GM19397 (cell line): ENCODE measurements around the gene PRKCE.

ENCODE experiments used
- ATAC-seq: cut with Tn5 transposase; IDR thresholded peaks from one replicate; pipeline ENCODE4 v1.9.1; 2021; ENCODE audit warnings: mild to moderate bottlenecking, moderate library complexity; ENCODE audit not compliant: unreplicated experiment

Gene PRKCE

DNA sequence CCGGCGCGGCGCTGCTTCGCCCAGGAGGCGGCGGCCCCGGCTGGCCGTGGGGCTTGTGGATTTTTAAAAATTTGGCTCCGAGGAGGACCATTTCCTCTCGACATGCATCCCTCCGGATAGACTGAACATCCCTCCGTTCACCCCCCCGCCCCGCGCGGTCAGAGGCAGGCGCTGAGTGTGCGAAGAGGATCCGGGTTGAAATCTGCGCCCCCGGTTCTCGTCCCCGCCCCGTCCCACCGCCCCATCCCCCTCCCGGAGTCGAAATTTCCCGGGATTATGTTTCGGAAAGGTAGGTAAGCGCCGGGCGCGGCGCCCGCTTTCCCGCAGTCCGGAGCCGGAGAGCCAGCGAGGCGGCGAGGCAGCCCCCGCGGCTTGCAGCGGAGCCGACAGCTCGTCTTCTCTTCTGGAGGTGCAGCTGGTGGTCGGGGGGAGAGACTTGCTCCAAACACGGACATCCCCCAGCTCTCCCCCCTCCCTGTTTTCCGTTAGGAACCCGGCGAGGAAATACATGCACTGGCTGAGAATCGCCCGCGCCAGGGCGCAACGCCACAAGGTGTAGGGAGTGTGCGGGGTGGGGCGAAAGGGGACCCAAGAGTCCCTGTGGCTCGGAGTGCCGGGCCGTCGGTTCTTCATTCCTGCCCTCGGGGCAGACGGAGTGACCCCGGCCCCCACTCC lies at the start of gene PRKCE:
PRKCE (plus strand) TSS at position 261 of the 675 bp plus-strand sequence.
- ATAC-seq: peak; percentile 25

DNA sequence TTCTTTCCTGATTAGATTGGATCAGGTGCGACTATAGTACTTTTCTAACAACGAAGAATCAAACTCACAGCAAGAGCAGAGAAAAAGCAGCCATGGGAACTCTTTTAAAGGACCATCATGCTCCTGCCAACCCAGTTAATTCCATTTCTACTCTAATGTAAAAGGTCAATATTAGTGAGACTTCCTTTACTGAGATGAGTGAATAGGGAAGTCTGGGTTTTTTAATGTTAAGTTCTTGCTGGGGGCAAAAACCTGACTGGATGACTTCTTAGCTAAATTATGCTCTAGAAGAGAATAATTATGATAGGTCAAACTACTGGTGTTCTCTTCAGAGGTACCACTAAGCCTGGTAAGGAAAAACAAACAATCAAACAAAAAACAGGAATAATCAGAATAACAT lies 48.9 kb upstream of the PRKCE start:
- no peak for ATAC-seq

DNA sequence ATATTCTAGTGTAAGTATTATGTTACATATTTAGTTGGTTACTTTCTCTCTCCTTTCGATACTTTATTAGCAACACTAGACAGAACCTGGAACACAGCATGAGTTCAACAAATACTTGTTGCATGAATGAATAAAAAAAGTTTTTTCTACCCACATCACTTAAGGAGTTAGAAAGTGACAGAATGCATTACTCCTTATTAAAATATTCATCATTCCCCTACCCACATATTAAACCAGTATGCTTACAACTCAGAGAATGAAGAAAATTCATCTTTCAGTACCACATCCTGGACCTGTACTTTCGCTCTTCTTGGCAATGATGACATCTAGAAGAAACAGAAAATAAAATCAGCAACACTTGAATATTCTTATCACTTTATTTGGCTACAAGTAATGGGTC lies 46.4 kb upstream of the PRKCE start:
- no peak for ATAC-seq

DNA sequence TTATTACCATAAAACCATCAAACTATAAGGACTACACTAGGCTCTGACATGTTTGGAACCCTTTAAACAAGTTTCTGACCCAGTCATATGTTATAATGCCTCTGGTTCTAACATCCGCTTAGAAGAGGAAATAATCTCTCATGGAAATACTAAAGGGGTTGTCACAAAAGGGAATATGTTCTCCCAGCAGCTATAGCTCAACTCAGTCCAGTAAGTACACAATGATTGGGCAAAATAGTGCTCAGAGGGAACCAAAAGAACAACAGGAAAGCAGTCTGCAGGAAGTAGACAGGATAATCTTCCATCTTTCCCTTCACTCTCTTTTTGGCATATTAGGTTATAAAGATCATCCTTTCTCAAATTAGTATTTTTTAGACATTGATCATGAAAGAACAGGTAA lies 44.7 kb upstream of the PRKCE start:
- ATAC-seq: no peak

DNA sequence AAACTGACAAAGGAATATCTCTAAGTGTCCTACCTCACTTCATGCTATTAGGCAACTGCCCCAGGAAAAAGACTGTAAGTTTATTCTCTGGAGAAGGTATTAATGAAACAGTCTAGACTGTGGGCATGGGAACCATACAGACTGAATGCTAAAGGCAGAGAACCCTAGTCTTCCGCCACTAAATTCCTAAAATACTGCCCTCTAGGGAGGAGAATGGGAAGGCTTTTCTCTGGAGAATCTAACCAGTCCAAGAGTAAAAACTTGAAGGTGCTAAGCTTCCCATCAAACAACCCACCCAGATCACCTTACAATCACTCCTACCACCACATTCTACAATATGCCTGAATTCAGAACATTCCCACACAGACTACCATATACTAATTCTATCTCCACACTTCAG lies 43.8 kb upstream of the PRKCE start:
- ATAC-seq: no peak

DNA sequence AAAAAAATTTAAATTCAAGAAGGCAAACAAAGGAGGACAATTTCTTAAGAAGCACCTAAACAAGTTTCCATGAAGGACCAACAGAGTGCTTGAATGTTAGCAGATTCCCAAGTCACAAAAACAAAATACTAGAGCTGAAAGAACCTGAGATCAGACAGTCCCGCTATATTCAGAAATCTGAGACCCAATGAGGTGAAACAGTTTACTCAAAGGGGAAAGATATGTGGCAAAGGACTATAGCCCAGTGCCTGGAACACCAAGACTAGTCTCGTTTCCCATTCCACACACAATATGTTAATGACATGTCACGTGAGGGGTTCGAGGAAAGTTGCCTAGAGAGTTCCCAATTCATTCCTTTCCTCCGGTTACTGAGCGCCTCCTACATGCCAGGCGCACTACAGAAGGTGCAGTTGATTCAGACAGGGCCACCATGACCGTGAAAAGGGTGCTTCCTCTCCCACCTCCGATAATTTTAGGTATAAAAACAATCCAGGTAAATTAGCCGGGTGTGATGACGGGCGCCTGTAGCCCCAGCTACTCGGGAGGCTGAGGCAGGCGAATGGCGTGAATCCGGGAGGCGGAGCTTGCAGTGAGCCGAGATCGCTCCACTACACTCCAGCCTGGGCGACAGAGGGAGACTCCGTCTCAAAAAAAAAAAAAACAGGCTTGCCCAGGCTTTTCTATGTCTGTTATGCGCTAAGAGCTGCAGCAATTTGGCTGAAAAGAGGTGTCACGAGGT lies 41.0 kb upstream of the PRKCE start:
- peak; percentile 35 for ATAC-seq

DNA sequence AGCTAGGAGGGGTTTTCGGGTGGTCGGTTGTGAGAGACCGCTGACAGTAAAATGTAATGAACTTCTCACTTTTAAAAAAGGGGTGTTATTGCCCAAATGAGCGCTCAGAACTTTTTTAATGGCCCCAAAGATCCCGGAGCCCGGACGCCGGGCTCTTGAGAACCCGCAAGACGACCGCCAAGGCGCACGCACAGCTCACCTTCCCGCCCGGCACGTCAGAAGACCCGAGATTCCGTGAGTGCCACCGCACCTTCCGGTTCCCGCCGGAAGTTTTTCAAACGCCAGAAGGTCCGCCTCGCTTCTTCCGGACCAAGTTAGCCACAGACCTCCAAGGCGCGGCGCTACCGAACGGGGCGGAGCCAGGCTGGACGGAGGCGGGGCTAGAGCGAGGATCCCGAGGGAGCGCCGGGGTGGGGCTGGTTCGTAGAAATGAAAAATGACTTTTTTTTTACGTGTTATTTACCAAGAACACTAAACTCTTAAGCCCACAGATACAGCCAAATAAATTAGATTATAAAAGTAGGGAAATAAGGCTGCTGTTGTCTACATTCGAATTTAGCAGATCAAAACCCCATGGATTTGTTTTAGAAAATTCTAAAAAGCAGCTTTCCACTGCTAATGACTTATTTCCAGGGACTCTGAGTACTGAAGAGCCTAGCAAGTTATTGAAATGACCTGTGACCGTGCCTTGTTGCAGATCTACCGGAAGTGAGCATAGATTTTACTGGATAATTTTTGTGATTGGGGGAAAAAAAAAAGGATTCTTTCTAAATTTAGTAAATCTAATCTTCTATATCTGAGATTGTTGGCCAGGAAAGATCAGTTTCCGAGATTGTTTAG lies 40.2 kb upstream of the PRKCE start, which contains the start of gene SRBD1:
SRBD1 (minus strand) TSS at position 248 of the 840 bp plus-strand sequence. CDS start 5,826 bp downstream, outside the sequence.
- ATAC-seq: peak; percentile 94

DNA sequence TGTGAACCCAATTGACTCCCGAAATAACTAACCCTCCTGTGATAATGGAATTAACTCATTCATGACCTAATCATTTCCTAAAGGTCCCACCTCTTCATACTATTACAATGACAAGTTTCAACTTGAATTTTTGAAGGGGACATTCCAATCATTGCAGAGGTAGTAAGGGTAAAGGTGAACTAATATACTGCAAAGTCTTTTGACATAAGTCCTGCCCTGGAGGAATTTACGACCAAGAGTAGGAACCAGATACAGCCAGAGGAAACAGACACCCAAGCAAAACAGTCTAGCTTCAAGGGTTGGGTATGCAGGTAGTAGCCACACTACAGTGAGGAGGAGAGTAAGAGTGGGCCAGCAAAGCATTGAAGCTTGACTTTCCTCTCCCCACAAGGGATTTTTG lies 39.2 kb upstream of the PRKCE start:
- no peak for ATAC-seq

DNA sequence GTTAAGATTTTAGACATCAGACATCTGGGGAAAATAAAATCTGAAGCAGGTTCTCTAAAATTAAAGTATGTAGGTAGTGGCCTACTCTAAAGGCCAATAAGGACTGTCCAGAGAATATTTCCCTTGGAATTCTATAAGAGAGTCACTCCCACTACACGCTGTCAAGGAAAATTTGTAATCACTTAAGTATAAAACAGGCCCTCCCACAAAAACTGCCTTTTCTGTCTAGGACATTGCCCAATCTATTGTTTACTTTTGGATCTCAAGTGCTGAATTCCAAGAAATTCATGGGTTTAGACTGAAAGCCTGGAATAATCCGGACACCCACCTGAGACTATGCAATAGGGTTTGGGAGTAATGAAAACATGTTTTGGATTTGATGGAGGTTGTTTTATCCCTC lies 38.7 kb upstream of the PRKCE start:
- no peak for ATAC-seq

DNA sequence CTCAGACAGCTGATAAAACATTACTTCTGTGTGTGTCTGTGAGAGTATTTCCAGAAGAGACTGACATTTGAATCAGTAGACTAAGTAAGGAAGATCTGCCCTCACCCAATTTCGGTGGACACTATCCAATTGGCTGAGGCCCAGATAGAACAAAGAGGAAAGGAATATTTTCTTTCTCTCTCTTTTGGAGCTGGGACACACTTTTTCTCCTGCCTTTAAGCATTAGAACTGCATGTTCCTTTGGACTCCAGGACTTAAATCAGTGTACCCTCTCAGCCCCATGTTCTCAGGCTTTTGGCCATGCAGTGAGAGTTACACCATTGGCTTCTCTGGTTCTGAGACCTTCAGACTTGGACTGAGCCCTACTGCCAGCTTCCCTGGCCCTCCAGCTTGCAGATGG lies 37.1 kb upstream of the PRKCE start:
- ATAC-seq: no peak

DNA sequence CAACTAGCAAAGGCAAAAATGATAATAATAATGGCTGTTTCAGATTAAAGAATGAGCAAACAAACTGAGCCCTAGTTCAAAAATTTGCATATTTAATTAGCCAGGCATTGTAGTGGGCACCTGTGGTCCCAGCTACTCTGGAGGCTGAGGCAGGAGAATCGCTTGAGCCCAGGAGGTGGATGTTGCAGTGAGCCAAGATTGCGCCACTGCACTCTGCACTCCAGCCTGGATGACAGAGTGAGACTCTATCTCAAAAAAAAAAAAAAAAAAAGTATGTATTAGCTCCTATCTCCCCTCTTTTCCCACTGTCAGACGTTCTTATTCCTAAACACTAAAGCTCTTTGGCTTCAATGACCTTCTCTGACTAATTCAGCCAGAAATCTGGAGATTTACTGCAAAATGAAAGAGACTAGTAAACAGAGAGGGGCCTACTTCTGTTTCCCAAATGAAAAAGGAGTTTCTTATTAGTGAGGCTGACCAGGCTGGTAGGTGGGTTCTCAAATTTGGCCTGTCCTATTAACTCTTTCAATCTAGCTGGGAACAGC lies 36.5 kb upstream of the PRKCE start:
- ATAC-seq: no peak

DNA sequence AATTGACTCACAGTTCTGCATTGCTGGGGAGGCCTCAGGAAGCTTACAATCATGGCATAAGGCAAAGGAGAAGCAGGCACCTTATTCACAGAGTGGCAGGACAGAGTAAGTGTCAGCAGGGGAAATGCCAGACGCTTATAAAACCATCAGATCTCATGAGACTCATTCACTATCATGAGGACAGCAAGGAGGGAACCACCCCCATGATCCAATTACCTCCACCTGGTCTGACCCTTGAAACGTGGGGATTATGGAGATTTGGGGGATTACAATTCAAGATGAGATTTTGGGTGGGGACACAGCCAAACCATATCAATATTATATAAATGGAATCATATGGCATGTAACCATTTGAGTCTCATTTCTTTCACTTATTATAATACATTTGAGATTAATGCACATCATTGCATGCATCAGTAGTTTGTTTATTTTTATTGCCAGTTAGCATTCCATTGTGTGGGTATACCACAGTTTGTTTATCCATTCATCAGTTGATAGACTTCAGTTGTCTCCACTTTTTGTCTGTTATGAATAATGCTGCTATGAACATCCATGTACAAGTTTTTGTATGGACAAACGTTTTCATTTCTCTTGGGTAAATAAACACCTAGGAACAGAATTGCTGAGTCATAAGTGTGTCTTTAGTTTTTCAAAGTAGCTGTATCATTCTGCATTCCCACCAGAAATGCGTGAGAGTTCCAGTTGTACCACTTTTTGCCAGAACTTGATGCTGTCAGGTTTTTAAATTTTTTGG lies 34.6 kb upstream of the PRKCE start:
- no peak for ATAC-seq

DNA sequence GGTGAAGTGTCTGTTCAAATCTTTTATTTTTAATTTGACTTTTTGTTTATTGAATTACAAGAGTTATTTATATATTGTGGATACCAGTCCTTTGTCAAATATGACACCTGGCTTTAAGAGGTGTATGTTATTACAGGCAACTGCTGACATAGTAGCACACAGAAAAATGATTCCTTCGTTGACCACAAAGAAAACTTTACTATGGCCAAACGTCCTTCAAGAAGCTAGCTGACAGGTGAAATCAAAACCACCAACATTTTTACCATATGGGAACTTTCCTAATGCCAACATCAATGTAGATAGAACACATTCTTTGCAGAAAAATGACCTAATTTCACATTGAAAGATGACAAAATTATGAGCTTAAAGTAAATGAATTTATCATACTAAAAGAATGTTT lies 34.0 kb upstream of the PRKCE start:
- ATAC-seq: no peak

DNA sequence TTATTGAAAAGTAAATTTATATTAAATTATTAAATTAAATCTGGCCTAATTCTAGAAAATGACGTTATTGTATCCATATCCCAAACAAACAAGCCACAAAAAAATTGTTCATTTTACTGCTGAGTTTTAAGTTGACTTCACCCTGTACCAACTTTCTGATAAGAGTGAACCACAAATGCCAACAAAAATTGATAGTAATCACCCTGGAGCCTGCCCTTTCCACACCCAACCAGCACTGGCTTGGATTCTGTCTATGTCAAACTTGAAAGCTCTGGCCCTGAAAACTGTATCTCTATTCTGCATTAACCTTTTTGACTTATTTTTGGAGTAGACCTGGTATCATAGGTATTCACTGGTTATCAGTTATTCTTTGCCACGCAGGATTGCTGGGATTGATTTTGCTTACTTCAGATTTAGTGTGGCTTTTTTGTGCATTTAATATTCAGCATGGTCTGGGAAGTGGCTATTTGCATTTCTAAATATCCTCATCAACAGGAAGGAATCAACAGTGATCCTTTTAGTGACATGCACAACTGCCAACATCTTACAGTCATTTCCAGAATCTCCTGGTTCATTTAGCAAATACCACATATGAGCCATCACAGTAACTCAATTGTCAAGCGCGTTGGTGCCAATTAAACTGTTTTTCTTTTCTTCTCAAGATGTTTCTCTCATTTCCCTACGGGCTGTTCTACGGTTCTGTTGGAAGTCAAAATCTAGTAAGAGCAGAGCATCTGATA lies 29.0 kb upstream of the PRKCE start:
- ATAC-seq: no peak

DNA sequence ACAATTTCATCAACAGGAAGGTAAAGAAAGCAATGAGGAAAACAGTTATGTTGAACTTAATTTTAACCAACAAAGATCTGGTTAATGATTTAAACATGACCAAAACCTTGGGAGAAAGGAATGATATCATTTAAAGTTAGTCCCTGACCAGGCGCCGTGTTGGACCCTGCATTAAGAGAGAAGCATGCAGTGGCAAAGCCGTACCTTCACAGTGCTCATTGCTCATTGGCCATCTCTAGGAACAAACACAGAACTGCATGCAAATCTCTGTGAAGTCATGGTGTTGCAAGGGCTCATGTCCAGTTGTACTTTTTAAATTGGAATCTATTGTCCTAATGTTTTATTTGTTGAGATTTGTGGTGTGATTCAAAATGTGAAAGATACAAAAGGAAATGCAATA lies 28.4 kb upstream of the PRKCE start:
- no peak for ATAC-seq

DNA sequence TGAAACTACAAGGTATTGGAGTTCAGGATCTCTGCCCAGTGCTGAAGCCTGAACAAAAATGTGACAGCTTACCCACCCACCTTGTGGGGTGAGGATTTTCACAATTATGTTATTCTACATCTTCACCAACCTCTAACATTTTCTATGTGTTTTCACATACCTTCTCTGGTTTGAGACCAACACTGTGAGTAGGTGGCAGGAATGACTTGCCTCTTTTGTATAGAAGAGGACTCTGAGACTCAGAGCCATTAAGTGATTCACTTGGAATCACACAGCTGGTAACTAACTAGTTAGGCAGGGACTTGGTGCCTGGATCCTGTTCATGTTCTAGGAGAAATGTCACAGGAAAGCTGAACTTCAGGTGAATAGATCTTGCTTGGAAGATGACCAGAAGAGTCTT lies 25.7 kb upstream of the PRKCE start:
- no peak for ATAC-seq

DNA sequence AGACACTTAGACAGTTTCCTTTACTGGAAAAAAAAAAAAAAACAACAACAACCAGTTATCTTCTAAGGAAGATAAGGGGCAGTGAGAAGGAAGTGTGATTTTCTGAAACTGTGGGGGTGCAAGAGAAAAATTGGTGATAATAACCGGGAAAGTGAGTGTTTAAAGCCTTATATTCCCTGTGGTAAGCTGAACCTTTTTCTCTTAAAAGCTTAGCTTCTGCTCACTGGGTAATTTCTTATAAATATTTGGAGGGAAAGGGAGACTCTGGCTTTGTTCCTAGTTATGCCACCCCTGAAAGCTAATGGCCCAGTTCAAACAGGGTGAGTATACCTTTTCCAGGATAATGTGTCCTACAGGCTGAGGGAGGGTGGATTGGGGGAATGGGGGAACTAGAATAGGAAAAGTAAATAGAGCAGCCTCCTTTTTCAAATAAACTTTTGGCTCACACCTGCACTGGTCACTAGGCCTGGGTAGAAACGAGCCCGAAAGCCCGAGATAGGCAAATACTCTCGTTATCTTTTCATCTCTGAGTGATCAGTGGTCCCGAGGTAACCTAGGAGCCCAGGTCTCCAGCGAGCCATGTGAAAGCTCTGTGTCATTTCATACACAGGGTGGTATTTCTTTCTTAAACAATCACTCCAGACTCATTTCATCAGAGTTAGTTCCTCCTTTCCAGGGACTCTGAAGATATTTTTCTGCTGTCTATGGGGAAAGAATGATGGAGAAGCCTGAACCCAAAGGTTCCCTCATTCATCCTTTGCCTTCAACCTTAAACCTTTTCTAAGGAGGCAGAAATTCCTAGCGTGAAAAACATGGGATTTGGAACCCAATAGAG lies 24.9 kb upstream of the PRKCE start:
- no peak for ATAC-seq

DNA sequence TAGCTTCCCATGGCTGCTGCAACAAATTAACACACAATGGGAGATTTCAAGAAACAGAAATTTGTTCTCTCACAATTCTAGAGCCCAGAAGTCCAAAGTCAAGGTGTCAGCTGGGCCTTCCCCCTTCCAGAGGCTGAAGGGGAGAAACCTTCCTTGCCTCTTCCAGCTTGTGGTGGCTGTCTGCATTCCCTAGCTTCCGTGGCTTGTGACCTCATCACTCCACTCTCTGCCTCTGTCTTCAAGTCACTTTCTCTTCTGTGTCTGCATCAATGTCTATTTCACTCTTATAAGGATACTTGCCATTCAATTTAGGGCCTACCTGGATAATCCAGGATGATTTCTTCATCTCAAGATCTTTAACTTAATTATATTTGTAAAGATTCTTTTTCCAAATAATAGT lies 23.6 kb upstream of the PRKCE start:
- no peak for ATAC-seq

DNA sequence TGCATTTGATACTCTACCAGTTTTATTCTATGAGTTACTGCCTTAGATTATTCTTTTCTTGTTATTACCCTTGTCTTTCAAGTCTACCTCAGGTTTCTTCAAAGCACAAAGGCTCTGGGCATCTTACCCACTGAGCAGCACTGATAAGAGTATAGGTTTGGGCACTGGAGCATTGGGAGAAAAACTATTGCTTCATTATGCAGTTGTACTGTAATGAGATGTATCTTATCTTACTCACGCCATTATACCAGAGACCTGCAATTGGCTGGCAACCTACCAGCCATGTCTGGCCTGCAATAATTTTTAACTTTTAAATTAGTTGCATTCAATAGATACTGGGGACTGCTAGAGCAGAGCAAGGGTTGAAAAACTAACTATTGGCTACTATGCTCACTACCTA lies 21.5 kb upstream of the PRKCE start:
- no peak for ATAC-seq
